ENCODE measurements around the gene PDZRN4.

Gene PDZRN4

GRCh38 chr12:41462312-41462711 is 274.2 kb downstream of the PDZRN4 start:
- DNase-seq = no peak

DNA sequence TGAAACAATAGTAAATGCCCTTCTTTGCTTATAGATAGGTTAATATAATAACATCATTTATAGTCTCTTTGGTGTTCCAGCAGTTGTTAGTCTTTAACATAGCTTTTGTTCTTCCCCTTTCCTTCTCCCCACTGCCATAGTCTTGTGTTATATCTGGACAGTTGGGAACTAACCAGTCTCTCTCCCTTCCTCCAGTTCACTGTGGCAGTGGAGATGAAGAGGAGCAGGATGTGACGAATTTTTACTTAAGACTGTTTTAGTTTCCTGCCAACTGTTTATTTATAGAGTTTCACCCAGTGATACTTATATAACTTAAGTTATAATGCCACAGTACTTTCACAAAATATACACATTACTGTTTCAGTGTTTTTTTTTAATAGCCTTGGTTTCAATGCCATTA is 277.4 kb downstream of the PDZRN4 start:
- no peak for DNase-seq

DNA sequence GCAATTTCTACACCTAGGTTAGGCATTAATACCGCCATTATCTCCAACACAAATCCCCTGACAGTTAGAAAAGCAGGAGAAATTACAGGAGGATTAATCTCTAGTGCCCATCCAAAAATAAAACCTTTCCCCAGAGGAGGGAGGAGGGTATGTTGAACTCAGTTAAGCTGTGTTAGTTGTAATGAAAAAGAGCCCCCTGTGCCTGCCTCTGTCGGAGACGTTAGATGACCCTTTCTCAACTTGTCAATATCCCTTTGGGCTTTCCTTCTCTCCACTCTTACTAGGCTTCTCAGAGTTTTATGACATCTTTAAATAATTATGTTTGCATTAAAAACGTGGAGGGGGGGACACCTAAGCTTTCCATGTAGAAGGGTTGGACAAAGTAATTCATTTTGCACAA is 278.2 kb downstream of the PDZRN4 start:
- DNase-seq = no peak

- no peak for DNase-seq
Observed at GRCh38 chr12:41466802-41467201, 278.7 kb downstream of the PDZRN4 start.

DNA sequence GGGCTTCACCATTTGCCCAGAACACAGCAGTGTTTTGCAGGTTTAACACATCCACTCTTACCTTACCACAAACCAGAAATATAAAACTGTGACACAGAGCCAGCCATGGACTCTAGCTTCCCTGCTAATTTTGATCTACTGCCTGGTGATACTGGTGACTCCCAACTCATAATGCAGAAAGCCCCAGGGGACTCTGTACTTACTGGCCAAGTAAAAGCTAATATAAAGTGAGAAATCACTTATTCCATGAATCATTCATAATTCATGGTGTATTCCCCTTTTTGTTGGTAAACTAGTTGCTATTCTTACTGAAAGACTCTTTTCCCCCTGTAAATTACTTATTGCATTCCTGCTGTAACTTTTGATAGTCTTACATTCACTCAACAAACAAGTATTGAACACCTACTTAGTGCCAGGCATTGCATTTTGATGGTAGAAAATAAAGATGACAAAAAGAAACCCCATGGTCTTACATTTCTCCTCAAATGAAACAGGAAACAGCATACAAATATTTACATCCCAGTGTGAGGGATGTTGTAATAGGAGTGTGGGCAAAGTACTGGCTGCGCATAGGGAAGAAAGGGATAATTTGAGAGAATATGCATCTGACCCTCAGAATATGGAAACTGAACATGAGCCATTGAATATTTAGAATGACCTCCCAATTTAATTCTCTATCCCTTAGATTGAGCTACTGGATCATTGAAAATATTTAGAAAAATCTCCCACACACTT is 279.6 kb downstream of the PDZRN4 start:
- no peak for DNase-seq

DNA sequence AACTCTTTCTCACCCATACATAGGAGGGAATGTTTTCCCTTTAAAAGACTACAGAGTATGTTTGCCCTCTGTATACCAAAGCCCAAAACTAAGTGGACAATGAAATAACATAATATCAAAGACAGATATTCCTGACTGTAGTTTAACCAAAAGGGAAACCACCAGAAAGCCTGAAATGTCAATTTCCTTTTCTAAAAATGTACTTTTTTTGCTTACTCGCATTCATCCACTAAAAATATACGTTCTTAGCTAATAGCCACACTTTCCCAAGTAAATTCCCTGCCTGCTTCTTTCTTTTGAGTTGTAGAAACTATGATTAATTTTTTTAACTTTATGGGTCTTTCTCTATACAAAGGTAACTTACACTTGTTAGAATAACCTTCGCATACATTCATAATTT is 280.2 kb downstream of the PDZRN4 start:
- no peak for DNase-seq

- DNase-seq = no peak
Observed at GRCh38 chr12:41468756-41469155, 280.6 kb downstream of the PDZRN4 start.

- DNase-seq = peak; percentile 10
Observed at GRCh38 chr12:41473441-41473840, 285.3 kb downstream of the PDZRN4 start.

GRCh38 chr12:41474001-41474400 is 285.9 kb downstream of the PDZRN4 start:
- DNase-seq = no peak

DNA sequence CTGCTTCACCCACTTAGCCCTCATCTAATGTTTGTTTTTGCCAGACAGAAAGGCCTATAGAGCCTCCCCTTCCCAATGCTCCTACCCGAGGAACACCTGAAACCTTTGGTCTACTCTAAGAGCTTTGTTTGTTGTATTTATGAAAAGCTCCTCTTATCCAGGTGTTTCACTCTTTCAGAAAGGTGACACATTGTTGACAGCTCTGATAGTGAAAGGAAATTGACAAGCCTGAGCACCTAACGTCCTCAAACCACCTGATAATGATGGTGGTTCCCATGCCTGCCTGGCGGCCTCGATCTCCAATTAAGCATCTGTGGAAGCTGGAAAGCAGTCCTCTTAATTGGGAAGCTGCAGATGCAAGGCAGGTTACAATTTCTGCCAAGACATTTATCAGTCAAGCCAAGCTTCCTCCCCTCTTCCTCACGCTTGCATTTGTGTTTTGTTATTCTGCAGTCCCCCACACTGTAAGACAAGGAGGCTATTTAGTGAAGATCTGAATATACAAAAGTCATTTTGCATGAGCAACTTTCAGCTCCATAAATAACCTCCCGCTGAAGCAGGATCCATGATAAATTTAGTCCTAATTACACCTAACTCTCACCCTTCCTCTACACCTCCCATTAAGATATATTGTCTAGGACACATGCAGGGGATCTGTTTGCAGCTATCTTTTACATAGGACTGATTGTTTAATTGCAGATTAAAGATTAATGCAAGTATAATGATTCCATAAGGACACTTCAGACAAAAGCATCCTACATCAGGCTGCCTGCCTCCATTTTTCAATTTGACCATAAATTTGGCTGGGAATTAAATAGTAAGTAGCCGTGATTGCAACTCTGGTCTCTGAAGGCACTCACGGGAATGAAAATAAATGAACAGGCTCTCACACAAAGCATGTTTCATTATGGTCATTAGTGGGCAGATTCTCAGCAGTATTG is 288.6 kb downstream of the PDZRN4 start:
- DNase-seq = peak; percentile 61

GRCh38 chr12:41479426-41479825 is 291.3 kb downstream of the PDZRN4 start:
- DNase-seq = no peak

GRCh38 chr12:41485203-41485602 is 297.1 kb downstream of the PDZRN4 start:
- DNase-seq = no peak

- DNase-seq = no peak
Observed at GRCh38 chr12:41486718-41487117, 298.6 kb downstream of the PDZRN4 start.

DNA sequence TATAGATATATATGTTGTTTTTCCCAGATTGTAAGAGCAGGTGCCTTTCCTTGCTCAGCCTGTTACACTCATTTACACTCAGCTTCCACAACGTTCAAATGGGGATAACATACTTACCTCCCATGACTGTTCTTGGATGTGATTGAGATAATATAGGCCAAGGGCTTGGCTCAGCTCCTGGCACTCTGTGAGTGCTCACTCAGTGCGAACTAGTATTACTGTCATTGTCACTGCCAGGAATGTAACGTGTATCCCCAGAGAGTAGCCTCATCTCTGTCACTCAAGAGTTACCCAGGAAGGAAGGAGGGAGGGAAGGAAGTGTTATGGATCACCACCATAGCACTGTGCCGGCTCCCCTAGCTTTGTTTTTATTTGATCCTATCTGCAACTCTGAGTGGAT is 307.9 kb downstream of the PDZRN4 start:
- no peak for DNase-seq

DNA sequence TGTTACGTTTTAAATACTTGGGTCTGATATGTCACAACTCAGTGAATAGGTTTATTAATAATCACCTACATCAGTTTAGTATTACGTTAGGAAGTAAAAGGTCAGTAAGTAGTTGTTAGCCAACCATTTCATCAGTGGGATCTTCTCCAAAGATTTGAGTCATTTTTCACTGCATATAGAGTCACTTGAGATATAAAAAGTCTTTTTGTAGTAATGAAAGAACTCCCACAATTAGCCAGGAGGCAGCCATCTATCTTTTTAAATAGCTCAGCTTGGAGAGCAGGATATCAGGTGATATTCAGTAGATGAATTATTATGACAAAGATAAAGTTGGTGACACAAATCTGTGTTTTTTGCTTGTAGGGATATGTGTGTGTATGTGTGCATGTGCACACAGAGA is 309.3 kb downstream of the PDZRN4 start:
- DNase-seq = no peak

DNA sequence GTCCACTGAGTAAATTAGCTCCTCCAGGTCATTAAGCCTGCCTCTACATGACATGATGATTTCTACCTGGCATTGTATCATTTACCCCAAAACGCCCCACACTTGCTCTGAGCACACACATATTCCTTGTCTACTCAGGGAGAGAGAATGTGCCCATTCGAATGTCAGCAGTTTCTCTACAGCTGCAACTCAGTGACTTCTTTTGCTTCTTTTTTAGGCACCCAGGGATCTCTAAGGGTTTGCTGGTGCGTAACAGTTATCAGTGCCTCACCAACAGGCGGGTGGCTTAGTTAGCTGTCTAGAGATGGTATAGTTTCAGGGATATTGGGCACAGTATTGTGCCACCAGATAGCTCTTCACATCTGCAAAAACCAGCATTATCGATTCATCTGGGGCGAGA is 316.9 kb downstream of the PDZRN4 start:
- DNase-seq = no peak

DNA sequence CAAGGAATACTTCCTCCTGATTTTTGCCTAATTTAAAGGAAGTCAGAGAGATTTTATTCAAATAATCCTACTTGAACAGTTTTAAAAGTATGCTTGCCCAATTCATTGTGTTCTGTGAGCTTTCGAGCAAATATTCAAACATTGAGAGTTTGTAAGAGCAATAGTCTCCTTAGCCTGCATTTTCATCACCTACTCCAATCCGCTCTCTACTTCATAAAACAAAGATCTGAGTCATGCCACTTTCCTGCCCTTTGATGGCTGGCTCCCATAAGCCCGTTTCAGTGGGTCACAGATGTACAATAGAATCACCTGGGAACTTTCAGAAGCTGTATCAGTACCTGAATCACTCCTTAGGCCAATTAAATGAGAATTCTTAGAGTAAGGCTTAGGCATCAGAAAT is 319.2 kb downstream of the PDZRN4 start:
- no peak for DNase-seq

- no peak for DNase-seq
Observed at GRCh38 chr12:41509271-41510055, 321.3 kb downstream of the PDZRN4 start.

- DNase-seq = no peak
Observed at GRCh38 chr12:41510470-41510869, 322.4 kb downstream of the PDZRN4 start.

DNA sequence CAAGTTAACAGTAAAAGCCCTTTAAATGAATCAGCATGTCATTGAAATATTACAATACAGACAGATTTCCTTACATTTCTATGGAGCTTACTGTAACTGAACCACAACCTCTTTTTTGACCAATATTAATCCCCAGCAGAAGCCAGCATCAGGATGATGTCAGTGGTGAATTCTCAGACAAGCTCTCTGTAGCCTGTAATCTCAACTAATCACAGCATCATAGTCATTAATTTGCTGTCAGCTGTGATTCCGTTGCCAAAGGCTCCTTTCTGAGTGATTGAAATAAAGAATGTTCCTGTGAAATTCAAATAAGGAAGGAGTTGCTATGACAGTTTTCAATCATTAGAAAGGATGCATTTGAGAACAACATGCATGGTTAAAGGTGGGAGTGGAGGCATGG is 323.1 kb downstream of the PDZRN4 start:
- DNase-seq = no peak

- no peak for DNase-seq
Observed at GRCh38 chr12:41512497-41512896, 324.4 kb downstream of the PDZRN4 start.

DNA sequence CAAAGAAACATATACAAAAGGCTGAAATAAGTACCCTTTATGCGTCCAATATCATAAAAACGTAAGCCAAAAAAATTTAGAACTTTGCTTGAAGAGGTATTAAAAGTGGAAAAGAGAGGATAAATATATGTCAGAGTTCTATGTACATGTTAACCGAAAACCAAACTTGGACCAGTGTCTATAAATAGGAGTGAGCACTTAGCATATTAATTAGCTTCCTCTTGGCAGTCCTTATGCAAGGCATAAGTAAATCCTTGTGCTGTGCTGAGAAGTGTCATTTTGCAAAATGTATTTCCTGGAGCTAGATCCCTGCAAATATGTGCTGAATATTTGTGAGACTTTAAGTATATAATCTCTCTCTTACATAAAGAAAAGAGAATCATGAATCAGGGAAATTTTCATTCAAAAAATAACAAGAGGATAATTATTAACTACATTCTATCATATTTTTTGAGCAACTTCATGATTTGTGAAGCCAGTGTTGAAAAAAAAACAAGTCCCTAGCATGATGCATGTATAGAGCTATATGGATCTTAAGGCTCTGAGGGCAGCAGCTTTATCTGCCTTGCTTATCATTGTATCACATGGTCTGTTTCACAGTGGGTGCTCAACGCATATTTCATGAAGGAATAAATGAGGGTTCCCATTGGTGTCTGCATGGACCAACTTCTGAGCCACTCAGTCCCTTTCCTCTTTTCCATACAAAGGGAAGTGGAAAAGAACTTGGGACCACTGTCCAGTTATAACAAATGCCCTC is 326.1 kb downstream of the PDZRN4 start:
- no peak for DNase-seq

DNA sequence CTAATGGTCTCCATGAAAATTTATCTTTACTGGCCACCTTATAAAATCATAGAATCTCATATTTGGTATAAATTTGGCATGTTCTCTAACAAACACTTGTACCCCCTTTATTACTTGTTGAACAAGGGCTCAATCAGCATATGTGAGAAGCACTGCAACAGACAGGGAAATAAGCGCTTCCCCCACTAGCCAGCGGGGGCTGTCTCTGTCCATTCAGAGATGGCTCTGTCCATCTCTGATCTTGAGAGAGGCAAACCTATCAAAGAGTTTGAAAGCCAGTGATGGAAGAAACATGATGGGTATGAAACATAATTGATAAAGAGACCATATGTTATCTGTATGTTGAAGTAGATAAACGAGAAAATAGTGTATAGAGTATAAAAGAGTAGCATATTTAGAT is 326.8 kb downstream of the PDZRN4 start:
- DNase-seq = no peak
